Activated CD4-positive, alpha-beta T cell treated with anti-CD3 and anti-CD28 coated beads, Interleukin-2, amount 50 U/mL, for 1 hour (primary cell): ENCODE results near the gene SLC10A1.
"Not testable (repeated sequence)": the region's sequence is repeated elsewhere in the genome, so short reads cannot be mapped to it uniquely, and the experiment has no call there.

ENCODE experiments used
- DNase-seq: peaks from one replicate; pipeline ENCODE4 v3.0.0-alpha.2; 2020

The SLC10A1 gene

GRCh38 chr14:69767369-69767999 lies 29.6 kb downstream of the SLC10A1 start:
- peak; percentile 83 for DNase-seq

GRCh38 chr14:69766984-69767368 lies 30.1 kb downstream of the SLC10A1 start, which contains the start of gene SRSF5:
Gene SRSF5, plus strand, starts transcription at chr14:69767142. Its CDS starts 1,015 bp downstream, at chr14:69768157.
- peak; percentile 91 for DNase-seq

GRCh38 chr14:69763761-69764510 lies 33.1 kb downstream of the SLC10A1 start:
- DNase-seq, result no peak

GRCh38 chr14:69760810-69761209 lies 36.2 kb downstream of the SLC10A1 start:
- DNase-seq, result no peak

GRCh38 chr14:69756298-69756697 lies 40.7 kb downstream of the SLC10A1 start:
- no peak for DNase-seq

GRCh38 chr14:69755784-69756183 lies 41.3 kb downstream of the SLC10A1 start:
- DNase-seq, result no peak

- DNase-seq, result no peak
Measured at GRCh38 chr14:69755296-69755695, 41.7 kb downstream of the SLC10A1 start.

- no peak for DNase-seq
Measured at GRCh38 chr14:69754487-69754886, 42.6 kb downstream of the SLC10A1 start.

- DNase-seq, result no peak
Measured at GRCh38 chr14:69753860-69754259, 43.2 kb downstream of the SLC10A1 start.

GRCh38 chr14:69752773-69753172 lies 44.3 kb downstream of the SLC10A1 start:
- DNase-seq, result no peak

GRCh38 chr14:69750495-69750894 lies 46.5 kb downstream of the SLC10A1 start:
- DNase-seq, result no peak

GRCh38 chr14:69749956-69750355 lies 47.1 kb downstream of the SLC10A1 start:
- DNase-seq, result no peak

GRCh38 chr14:69741055-69741454 lies 56.0 kb downstream of the SLC10A1 start:
- DNase-seq, result no peak

- DNase-seq, result not testable (repeated sequence)
Measured at GRCh38 chr14:69736405-69736804, 60.6 kb downstream of the SLC10A1 start.

- DNase-seq, result not testable (repeated sequence)
Measured at GRCh38 chr14:69731919-69732598, 65.0 kb downstream of the SLC10A1 start.

GRCh38 chr14:69727860-69728259 lies 69.2 kb downstream of the SLC10A1 start:
- DNase-seq, result no peak

- DNase-seq, result peak; percentile 83
Measured at GRCh38 chr14:69726761-69727511, 70.1 kb downstream of the SLC10A1 start.
